Glomerular visceral epithelial cell (primary cell): ENCODE data around the gene SPAG6.
"Not testable (repeated sequence)": the region's sequence is repeated elsewhere in the genome, so short reads cannot be mapped to it uniquely, and the experiment has no call there.

Source experiments
- DNase-seq: peaks from one replicate; pipeline ENCODE4 v3.0.0-alpha.2; 2016; ENCODE audit errors: extremely low spot score

Gene SPAG6

GRCh38 chr10:22341190-22341925 is 3.9 kb upstream of the SPAG6 start:
- no peak for DNase-seq

DNA sequence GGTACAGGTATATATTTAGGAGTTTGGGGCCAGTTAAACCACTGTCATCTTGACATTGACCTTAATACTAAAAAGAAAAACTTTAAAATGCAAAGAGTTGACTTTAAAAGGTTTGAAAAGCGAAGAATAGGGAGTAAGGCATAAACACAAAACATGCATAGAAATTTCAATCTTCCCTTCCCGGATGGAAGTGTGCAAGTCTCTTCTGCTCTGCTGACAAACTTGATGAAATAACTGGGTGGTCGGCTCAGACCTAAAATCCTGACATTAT is 3.4 kb upstream of the SPAG6 start:
- DNase-seq: no peak

- DNase-seq: no peak
These were observed 2.9 kb upstream of the SPAG6 start for GRCh38 chr10:22342421-22342820.

- no peak for DNase-seq
These were observed 1.6 kb upstream of the SPAG6 start for GRCh38 chr10:22343731-22344130.

DNA sequence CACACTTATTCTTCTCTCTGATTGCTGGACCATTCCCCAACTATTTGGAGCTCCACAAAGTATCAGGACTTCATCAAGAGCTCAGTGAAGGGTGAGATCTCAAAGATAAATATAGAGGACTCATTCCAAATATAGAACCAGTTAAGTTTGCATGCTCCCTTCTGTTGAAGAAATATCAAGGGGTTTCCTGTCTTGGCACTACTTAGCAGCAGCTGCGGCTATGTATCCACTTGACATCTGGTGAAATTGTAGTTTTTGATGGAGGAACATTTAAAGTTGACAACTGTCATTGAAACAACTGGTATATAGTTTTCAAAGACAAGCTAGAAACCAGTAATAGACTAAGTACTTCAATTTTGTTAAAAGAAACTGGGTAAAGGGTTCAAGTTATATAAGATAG is 1.0 kb upstream of the SPAG6 start:
- no peak for DNase-seq

- DNase-seq: no peak
These were observed 455 bp upstream of the SPAG6 start for GRCh38 chr10:22344781-22345300.

- no peak for DNase-seq
These were observed 883 bp downstream of the SPAG6 start for GRCh38 chr10:22346096-22346661.

DNA sequence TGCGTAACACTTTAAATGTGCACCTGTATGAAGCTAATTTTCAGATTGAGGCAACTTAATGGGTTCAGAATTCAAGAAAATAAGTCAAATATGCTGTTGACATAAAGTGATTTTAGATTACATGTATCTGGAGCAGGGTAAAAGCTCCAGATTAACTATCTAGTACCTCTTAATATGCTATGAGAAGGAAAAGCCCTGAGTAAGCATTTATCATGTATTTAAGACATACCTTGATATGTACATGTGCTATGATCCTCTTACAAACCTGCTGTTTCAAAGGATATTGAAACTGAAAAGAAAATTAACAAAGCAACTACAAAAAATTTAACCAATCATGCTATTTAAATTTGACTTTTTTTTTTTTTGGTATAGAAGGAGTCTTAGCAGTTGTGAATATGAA is 4.5 kb downstream of the SPAG6 start:
- DNase-seq: no peak

DNA sequence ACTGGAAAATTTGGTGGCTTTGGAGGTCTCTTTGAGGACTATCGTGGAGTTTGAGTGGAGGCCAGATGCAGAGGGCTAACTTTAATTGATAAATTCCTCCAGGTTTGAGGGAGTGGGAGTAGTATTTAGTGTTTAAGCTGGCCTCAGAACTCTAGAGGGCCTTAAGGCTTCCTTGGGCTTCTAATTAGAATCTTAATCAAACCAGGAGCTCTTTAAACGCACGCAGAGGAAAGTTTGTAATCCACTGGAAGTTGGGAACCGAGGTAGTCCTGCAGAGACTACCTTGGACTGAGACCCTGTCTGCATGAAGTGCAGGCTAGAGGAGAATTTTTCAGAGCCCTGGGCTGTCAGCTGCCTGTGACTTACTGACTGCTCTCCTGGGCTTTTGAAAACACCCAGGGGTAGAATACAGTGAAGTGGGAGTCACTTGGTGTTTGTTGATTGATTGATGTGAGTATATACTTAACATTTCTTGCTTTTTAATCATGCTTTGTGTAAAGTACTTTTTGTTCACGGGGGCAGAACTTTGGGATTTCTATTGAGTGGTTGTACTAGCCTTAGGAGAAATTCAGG is 5.9 kb downstream of the SPAG6 start:
- no peak for DNase-seq

- DNase-seq: no peak
These were observed 11.1 kb downstream of the SPAG6 start for GRCh38 chr10:22356324-22356873.

- not testable (repeated sequence) for DNase-seq
These were observed 12.5 kb downstream of the SPAG6 start for GRCh38 chr10:22357770-22358169.

- no peak for DNase-seq
These were observed 18.0 kb downstream of the SPAG6 start for GRCh38 chr10:22363305-22363704.

DNA sequence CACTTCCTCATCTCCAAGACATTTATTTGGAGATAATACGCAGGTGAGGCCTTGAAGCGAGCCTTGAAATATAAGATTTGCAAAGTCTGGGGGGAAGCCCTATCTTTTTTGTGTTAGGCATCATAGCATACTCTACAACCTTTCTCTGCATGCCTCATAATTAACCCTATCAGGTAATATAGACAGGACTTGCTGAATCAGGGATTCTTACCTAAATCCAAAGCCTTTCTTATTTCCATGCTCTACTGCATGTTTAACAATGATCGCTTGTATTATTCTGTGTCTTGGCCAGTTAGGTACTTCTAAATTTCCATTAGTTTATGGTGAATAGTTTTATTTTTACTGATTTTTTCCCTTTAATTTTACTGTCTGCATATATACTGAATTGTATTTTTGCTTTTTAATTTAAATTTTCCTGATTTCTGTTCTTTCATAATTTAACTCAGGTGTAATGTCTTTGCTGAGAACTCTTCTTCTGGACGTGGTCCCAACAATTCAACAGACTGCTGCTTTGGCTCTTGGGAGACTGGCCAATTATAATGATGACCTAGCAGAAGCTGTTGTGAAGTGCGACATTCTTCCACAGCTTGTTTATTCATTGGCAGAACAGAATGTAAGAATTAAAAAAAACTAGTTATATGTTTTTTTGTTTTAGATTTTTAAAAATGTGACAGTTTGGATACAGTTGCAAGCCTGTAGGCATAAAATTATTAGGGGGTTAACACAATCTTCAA is 19.3 kb downstream of the SPAG6 start:
- no peak for DNase-seq

DNA sequence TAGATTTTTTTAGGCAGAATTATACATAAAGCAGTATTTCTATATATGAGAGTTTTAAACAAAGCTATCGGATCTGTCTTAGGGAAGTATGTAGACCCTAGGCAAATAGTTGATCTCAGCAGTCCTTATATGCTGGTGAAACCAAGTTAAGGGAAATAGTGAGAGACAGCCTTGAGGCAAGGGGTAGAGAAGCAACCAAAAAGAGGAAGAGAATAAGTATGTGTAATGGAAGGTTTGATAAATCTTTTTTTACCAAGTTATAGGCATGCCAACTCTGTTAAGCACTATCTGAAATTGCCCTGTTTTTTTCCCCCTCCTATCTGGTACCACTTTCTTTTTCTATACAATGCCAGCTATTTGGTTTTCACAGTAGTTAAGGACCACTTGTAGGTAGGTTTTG is 19.9 kb downstream of the SPAG6 start:
- no peak for DNase-seq

DNA sequence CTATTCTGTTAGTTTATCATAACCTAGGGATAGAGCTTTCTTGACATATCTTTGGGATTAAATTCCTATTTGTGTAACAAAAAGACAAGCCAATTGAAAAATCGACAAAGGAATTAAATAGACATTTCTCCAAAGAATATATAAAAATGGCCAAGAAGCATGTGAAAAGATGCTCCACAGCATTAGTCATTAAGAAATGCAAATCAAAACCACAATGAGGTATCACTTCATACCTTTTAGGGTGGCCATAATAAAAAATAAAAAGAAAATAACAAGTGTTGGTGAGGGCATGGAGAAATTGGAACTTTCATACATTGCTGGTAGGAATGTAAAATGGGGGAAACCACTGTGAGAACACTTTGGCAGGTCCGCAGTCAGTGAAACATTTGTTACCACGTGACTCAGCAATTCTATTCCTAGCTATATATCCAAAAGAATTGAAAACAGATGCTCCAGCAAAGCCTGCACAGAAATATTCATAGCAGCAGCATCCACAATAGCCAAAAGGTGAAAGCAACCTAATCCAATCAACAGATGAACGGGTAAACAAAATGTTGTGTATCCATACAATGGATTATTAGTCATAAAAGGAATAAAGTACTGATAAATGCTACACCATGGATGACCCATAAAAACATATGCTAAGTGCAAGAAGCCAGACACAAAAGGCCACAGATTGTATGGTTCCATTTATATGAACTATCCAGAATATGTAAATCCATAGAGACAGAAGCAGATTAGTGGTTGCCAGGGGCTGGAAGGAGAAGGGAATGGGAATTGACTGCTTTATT is 20.5 kb downstream of the SPAG6 start:
- no peak for DNase-seq

DNA sequence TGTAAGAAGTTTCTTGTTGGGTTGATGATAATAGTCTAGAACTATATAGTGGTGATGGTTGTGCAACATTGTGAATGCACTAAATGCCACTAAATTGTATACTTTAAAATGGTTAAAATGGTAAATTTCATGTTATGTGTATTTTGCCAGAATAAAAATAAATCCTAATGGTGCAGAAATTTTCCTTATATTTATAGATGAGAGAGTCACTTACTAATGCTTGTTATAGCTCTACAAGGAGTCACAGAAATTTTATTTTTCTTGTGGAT is 21.1 kb downstream of the SPAG6 start:
- no peak for DNase-seq

- no peak for DNase-seq
These were observed 21.5 kb downstream of the SPAG6 start for GRCh38 chr10:22366771-22367170.

GRCh38 chr10:22367471-22367870 is 22.2 kb downstream of the SPAG6 start:
- DNase-seq: no peak

DNA sequence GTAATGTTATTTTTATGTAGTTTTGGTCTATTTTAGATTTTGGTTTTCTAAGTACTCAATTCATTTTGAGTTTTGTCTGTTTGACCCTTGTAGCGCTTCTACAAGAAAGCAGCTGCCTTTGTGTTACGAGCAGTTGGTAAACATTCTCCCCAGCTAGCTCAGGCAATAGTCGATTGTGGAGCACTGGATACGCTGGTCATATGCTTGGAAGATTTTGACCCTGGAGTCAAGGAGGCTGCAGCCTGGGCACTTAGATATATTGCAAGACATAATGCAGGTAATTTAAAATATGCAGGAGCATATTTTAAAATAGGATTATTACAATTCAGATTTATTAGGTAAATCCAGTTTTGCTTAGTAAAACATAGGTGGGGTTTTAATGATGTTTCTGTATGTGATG is 23.1 kb downstream of the SPAG6 start:
- no peak for DNase-seq

GRCh38 chr10:22368981-22369380 is 23.7 kb downstream of the SPAG6 start:
- no peak for DNase-seq

GRCh38 chr10:22369434-22370072 is 24.3 kb downstream of the SPAG6 start:
- no peak for DNase-seq
